ENCODE data around the gene SPPL2B. TPM values are rescaled to one million over a fixed set of nuclear protein-coding genes. Genes with fewer than 3 reads are reported as not detected.

Gene SPPL2B
- polyA plus RNA-seq, 2 donors, result 27.4 to 59.1 TPM

- peaks cover 0 to 2% of the 10 kb centered on the region in 2 donors for H3K27me3 ChIP-seq (ENCODE audit: control insufficient read depth in 1 of 2, insufficient read depth in 2 of 2, low read length in 2 of 2)
- H3K27ac ChIP-seq (ENCODE audit: low read depth in 2 of 2, low read length in 1 of 2), result no peak within 1 kb of the TSS
Observed at GRCh38 chr19:2359992-2360685, 31.7 kb downstream of the SPPL2B start, which contains the start of gene TMPRSS9. TSS of gene TMPRSS9 (plus strand) at chr19:2360265. CDS start at chr19:2389786, 29,521 bp downstream.

GRCh38 chr19:2360833-2361232 is 32.3 kb downstream of the SPPL2B start:
- peaks cover 0 to 2% of the 10 kb centered on the region in 2 donors for H3K27me3 ChIP-seq (ENCODE audit: control insufficient read depth in 1 of 2, insufficient read depth in 2 of 2, low read length in 2 of 2)
- H3K4me1 ChIP-seq (ENCODE audit: control insufficient read depth in 2 of 2, insufficient read depth in 2 of 2, low read length in 1 of 2), result no peaks in the 10 kb centered on the region
- no peak overlapping the region for H3K4me3 ChIP-seq (ENCODE audit: low read depth in 1 of 2, low read length in 2 of 2)
- H3K9me3 ChIP-seq (ENCODE audit: control insufficient read depth in 2 of 2, insufficient read depth in 1 of 2, low read depth in 1 of 2, low read length in 1 of 2), result peaks cover 3% of the 10 kb centered on the region in 2 donors
- no peaks in the 10 kb centered on the region for H3K36me3 ChIP-seq (ENCODE audit: control insufficient read depth in 2 of 2, insufficient read depth in 2 of 2, low read length in 1 of 2)
- H3K27ac ChIP-seq (ENCODE audit: low read depth in 2 of 2, low read length in 1 of 2), result no peak overlapping the region
- WGBS, 2 donors, result 48 to 58% methylated on average over 11 of the region's 11 CpGs

More at GRCh38 chr19:2359992-2360685, 31.7 kb downstream of the SPPL2B start, which contains the start of gene TMPRSS9:
- H3K9me3 ChIP-seq (ENCODE audit: control insufficient read depth in 2 of 2, insufficient read depth in 1 of 2, low read depth in 1 of 2, low read length in 1 of 2), result peaks cover 3% of the 10 kb centered on the region in 2 donors
- 17 to 24% methylated on average over 31 to 44 of the region's 44 CpGs for WGBS, 2 donors
- H3K4me1 ChIP-seq (ENCODE audit: control insufficient read depth in 2 of 2, insufficient read depth in 2 of 2, low read length in 1 of 2), result no peaks in the 10 kb centered on the region
- no peaks in the 10 kb centered on the region for H3K36me3 ChIP-seq (ENCODE audit: control insufficient read depth in 2 of 2, insufficient read depth in 2 of 2, low read length in 1 of 2)
- H3K4me3 ChIP-seq (ENCODE audit: low read depth in 1 of 2, low read length in 2 of 2), result no peak within 1 kb of the TSS

DNA sequence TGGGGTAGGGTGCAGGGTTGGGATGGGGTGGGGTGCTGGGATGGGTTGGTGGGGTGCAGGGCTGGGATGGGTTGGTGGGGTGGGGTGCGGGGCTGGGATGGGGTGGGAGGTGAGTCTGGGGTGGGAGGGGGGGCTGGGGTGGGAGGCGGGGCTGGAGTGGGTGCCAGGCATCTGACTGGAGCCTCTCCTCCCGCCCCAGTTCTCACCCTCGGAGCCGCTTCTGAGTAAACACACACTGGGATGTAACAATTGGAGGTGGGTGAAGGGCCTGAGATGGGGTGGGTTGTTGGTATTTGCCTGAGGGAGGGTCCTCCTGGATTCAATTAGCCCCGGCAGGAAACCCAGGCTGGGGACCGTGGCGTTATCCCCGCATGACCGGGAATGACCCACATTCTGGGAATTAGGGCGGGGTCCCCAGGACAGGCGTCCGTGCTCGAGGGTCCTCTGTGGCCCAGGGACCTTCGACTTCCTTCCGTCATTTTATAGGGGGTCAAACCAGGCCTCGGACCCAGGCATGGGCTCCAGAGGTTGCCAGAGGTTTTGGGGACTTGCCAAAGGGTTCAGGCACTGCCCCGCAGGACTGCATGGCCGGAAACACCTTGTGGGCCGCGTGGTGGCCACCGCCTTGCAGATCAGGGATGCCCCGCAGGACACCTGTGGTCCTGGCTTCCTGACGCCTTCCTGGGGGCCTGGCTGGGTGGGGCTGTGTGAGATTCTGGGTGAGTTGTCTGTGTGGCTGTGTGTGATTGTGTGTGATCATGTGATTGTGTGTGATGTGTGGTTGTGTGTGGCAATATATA is 33.0 kb downstream of the SPPL2B start:
- no peak overlapping the region for H3K4me3 ChIP-seq (ENCODE audit: low read depth in 1 of 2, low read length in 2 of 2)
- peaks cover 0 to 2% of the 10 kb centered on the region in 2 donors for H3K27me3 ChIP-seq (ENCODE audit: control insufficient read depth in 1 of 2, insufficient read depth in 2 of 2, low read length in 2 of 2)
- no peaks in the 10 kb centered on the region for H3K36me3 ChIP-seq (ENCODE audit: control insufficient read depth in 2 of 2, insufficient read depth in 2 of 2, low read length in 1 of 2)
- H3K9me3 ChIP-seq (ENCODE audit: control insufficient read depth in 2 of 2, insufficient read depth in 1 of 2, low read depth in 1 of 2, low read length in 1 of 2), result peaks cover 3% of the 10 kb centered on the region in 2 donors
- no peak overlapping the region for H3K27ac ChIP-seq (ENCODE audit: low read depth in 2 of 2, low read length in 1 of 2)
- 29 to 33% methylated on average over 22 to 24 of the region's 24 CpGs for WGBS, 2 donors
- H3K4me1 ChIP-seq (ENCODE audit: control insufficient read depth in 2 of 2, insufficient read depth in 2 of 2, low read length in 1 of 2), result no peaks in the 10 kb centered on the region

- no peak overlapping the region for H3K4me3 ChIP-seq (ENCODE audit: low read depth in 1 of 2, low read length in 2 of 2)
- H3K27ac ChIP-seq (ENCODE audit: low read depth in 2 of 2, low read length in 1 of 2), result no peak overlapping the region
- peaks cover 0 to 2% of the 10 kb centered on the region in 2 donors for H3K27me3 ChIP-seq (ENCODE audit: control insufficient read depth in 1 of 2, insufficient read depth in 2 of 2, low read length in 2 of 2)
- no peaks in the 10 kb centered on the region for H3K36me3 ChIP-seq (ENCODE audit: control insufficient read depth in 2 of 2, insufficient read depth in 2 of 2, low read length in 1 of 2)
- peaks cover 3% of the 10 kb centered on the region in 2 donors for H3K9me3 ChIP-seq (ENCODE audit: control insufficient read depth in 2 of 2, insufficient read depth in 1 of 2, low read depth in 1 of 2, low read length in 1 of 2)
- H3K4me1 ChIP-seq (ENCODE audit: control insufficient read depth in 2 of 2, insufficient read depth in 2 of 2, low read length in 1 of 2), result no peaks in the 10 kb centered on the region
- 89 to 91% methylated on average over 11 of the region's 11 CpGs for WGBS, 2 donors
Observed at GRCh38 chr19:2362046-2362969, 33.8 kb downstream of the SPPL2B start.

DNA sequence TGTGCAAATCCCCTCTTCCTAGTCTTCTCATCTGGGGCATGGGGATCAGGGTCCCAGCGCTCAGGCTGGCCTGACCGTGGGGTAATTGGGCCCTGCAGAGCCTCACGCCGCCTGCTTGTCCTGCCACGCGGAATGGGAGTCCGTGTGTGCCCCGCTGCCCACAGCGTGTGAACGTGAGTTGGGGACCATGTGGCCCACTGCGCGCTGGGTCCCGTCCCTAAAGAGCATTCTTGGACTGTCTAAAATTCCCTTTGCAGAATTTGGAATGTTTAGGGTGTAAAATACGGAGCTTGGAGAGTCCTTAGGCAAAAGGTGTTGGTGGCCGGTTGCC is 34.5 kb downstream of the SPPL2B start:
- WGBS, 2 donors, result 79 to 84% methylated on average over 15 of the region's 15 CpGs
- Histone ChIP-seq H3K4me3 (ENCODE audit: low read depth in 1 of 2, low read length in 2 of 2) (no peak overlapping the region), H3K36me3 (ENCODE audit: control insufficient read depth in 2 of 2, insufficient read depth in 2 of 2, low read length in 1 of 2) (no peaks in the 10 kb centered on the region), H3K27ac (ENCODE audit: low read depth in 2 of 2, low read length in 1 of 2) (no peak overlapping the region), H3K27me3 (ENCODE audit: control insufficient read depth in 1 of 2, insufficient read depth in 2 of 2, low read length in 2 of 2) (peaks cover 0 to 2% of the 10 kb centered on the region in 2 donors), H3K9me3 (ENCODE audit: control insufficient read depth in 2 of 2, insufficient read depth in 1 of 2, low read depth in 1 of 2, low read length in 1 of 2) (peaks cover 3% of the 10 kb centered on the region in 2 donors), H3K4me1 (ENCODE audit: control insufficient read depth in 2 of 2, insufficient read depth in 2 of 2, low read length in 1 of 2) (no peaks in the 10 kb centered on the region)

- H3K4me3 ChIP-seq (ENCODE audit: low read depth in 1 of 2, low read length in 2 of 2), result no peak overlapping the region
- H3K27me3 ChIP-seq (ENCODE audit: control insufficient read depth in 1 of 2, insufficient read depth in 2 of 2, low read length in 2 of 2), result peaks cover 0 to 2% of the 10 kb centered on the region in 2 donors
- H3K9me3 ChIP-seq (ENCODE audit: control insufficient read depth in 2 of 2, insufficient read depth in 1 of 2, low read depth in 1 of 2, low read length in 1 of 2), result peaks cover 3% of the 10 kb centered on the region in 2 donors
- WGBS, 2 donors, result 77 to 78% methylated on average over 17 of the region's 17 CpGs
- H3K4me1 ChIP-seq (ENCODE audit: control insufficient read depth in 2 of 2, insufficient read depth in 2 of 2, low read length in 1 of 2), result no peaks in the 10 kb centered on the region
- no peak overlapping the region for H3K27ac ChIP-seq (ENCODE audit: low read depth in 2 of 2, low read length in 1 of 2)
- H3K36me3 ChIP-seq (ENCODE audit: control insufficient read depth in 2 of 2, insufficient read depth in 2 of 2, low read length in 1 of 2), result no peaks in the 10 kb centered on the region
Observed at GRCh38 chr19:2363419-2363818, 34.9 kb downstream of the SPPL2B start.

DNA sequence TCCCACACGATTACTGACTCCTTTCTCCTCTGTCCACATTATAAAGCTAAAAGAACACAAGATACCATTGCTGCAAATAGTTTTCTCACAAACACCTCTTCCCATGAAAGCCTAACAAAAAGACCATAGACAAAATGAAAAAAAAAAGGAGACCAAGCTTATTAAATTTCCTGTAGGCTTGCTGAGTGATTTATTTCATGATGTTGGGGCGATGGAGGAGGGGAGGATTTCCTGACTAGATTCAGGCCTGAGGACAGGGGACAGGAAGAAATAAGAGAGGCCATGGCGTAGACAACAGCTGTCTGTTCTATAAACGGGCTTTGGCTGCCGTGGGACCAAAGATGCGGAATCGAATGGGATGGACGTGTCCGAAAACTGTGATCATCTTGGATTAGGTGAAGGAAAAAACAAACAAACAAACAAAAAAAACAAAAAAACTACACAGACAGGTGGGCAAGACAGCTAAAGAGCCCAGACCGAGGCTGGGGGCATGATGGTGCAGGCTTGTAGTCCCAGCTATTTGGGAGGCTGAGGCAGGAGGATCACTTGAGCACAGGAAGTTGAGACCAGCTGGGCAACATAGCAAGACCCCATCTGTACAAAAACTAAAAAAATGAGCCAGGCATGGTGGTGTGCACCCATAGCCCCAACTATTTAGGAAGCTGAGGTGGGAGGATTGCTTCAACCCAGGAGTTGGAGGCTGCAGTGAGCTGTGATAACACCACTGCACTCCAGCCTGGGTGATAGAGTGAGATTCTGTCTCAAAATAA is 36.9 kb downstream of the SPPL2B start:
- Histone ChIP-seq H3K27me3 (ENCODE audit: control insufficient read depth in 1 of 2, insufficient read depth in 2 of 2, low read length in 2 of 2) (no peaks in the 10 kb centered on the region), H3K36me3 (ENCODE audit: control insufficient read depth in 2 of 2, insufficient read depth in 2 of 2, low read length in 1 of 2) (no peaks in the 10 kb centered on the region), H3K9me3 (ENCODE audit: control insufficient read depth in 2 of 2, insufficient read depth in 1 of 2, low read depth in 1 of 2, low read length in 1 of 2) (peaks cover 3 to 5% of the 10 kb centered on the region in 2 donors), H3K4me1 (ENCODE audit: control insufficient read depth in 2 of 2, insufficient read depth in 2 of 2, low read length in 1 of 2) (no peaks in the 10 kb centered on the region), H3K27ac (ENCODE audit: low read depth in 2 of 2, low read length in 1 of 2) (no peak overlapping the region), H3K4me3 (ENCODE audit: low read depth in 1 of 2, low read length in 2 of 2) (no peak overlapping the region)
- 66 to 78% methylated on average over 10 of the region's 10 CpGs for WGBS, 2 donors

- WGBS, 2 donors, result 79 to 80% methylated on average over 16 of the region's 16 CpGs
- Histone ChIP-seq H3K36me3 (ENCODE audit: control insufficient read depth in 2 of 2, insufficient read depth in 2 of 2, low read length in 1 of 2) (no peaks in the 10 kb centered on the region), H3K9me3 (ENCODE audit: control insufficient read depth in 2 of 2, insufficient read depth in 1 of 2, low read depth in 1 of 2, low read length in 1 of 2) (peaks cover 0 to 3% of the 10 kb centered on the region in 2 donors), H3K27ac (ENCODE audit: low read depth in 2 of 2, low read length in 1 of 2) (no peak overlapping the region), H3K27me3 (ENCODE audit: control insufficient read depth in 1 of 2, insufficient read depth in 2 of 2, low read length in 2 of 2) (no peaks in the 10 kb centered on the region), H3K4me3 (ENCODE audit: low read depth in 1 of 2, low read length in 2 of 2) (no peak overlapping the region), H3K4me1 (ENCODE audit: control insufficient read depth in 2 of 2, insufficient read depth in 2 of 2, low read length in 1 of 2) (no peaks in the 10 kb centered on the region)
Observed at GRCh38 chr19:2371656-2372055, 43.2 kb downstream of the SPPL2B start.
